ENCODE measurements around the gene PCNA. TPM values are rescaled to one million over a fixed set of nuclear protein-coding genes. Genes with fewer than 3 reads are reported as not detected.

Gene PCNA
- total and polyA plus RNA-seq, 2 of the 4 experiments (the other 2 are of a cell fraction) = 155 to 213 TPM

GRCh38 chr20:5069141-5069806 lies 50.5 kb downstream of the PCNA start:
- no peak overlapping the region for H3K56ac ChIP-seq (ENCODE audit: extremely low read depth, insufficient read depth, low read length)
- DNase-seq (no peak), ATAC-seq (ENCODE audit: low read depth) (no peak)
- intact Hi-C loops (cut with micrococcal nuclease) = no loop called here
- no peak overlapping the region for H3K14ac ChIP-seq (replicated peaks; ENCODE audit: low read depth, low read length)
- no peak overlapping the region for H2AFZ ChIP-seq (replicated peaks; ENCODE audit: low read length, poor library complexity)
- no peak overlapping the region for H3K4me3 ChIP-seq (ENCODE audit: insufficient read depth, low read depth, low read length)
- no peaks in the 10 kb centered on the region for H3K36me3 ChIP-seq (ENCODE audit: control insufficient read depth, insufficient read depth, low read length)
- H2BK5ac ChIP-seq (ENCODE audit: low read depth, low read length, poor library complexity, severe bottlenecking) = no peak overlapping the region
- ChIA-PET POLR2A (ENCODE audit: unreplicated experiment) (no interaction called here), CTCF (no interaction called here)
- in situ Hi-C loops (cut with MboI; ENCODE audit: low sequenced_read_pairs) = no loop called here
- no peak overlapping the region for H2BK120ac ChIP-seq (ENCODE audit: low read depth, low read length)
- H3K9ac ChIP-seq (ENCODE audit: low read depth, low read length) = no peak overlapping the region
- H2AK5ac ChIP-seq (ENCODE audit: low read depth, low read length) = no peak overlapping the region
- no peak overlapping the region for H3K23ac ChIP-seq (ENCODE audit: low read depth, low read length)
- no peak overlapping the region for H4K5ac ChIP-seq (ENCODE audit: low read depth, low read length)
- H4K8ac ChIP-seq (ENCODE audit: low read depth in 2 of 2, low read length in 2 of 2) = no peak overlapping the region
- no CpG with 5 or more reads among the region's 8 CpGs for WGBS, 2 experiments (ENCODE audit: extremely low coverage in 2 of 2, insufficient read length in 1 of 2)
- no peak overlapping the region for H3K18ac ChIP-seq (ENCODE audit: low read depth, low read length)
- no peak overlapping the region for H3K4me2 ChIP-seq (ENCODE audit: low read depth, low read length)
- H2BK15ac ChIP-seq (ENCODE audit: low read depth, low read length) = no peak overlapping the region
- H3K9me1 ChIP-seq (ENCODE audit: insufficient read depth, low read length) = peaks cover 11% of the 10 kb centered on the region
- H3K27me3 ChIP-seq (ENCODE audit: control insufficient read depth, insufficient read depth, low read length) = no peaks in the 10 kb centered on the region
- no TSS peak for BruUV-seq (replicated peaks)
- H3K79me1 ChIP-seq (ENCODE audit: low read depth in 1 of 2, low read length in 2 of 2) = peaks cover 0 to 9% of the 10 kb centered on the region in 2 experiments; a peak in 1 of 4 replicates
- no peaks in the 10 kb centered on the region for H4K20me1 ChIP-seq (ENCODE audit: insufficient read depth, low read length)
- H2BK20ac ChIP-seq (ENCODE audit: low read depth, low read length) = no peak overlapping the region
- dilution Hi-C loops (cut with HindIII; ENCODE audit: low sequenced_read_pairs, unreplicated experiment) = no loop called here
- H3K27ac ChIP-seq (ENCODE audit: insufficient read depth, low read length) = no peak overlapping the region
- H4K91ac ChIP-seq (ENCODE audit: insufficient read depth, low read depth, low read length) = no peak overlapping the region
- H3K4ac ChIP-seq (ENCODE audit: low read depth, low read length) = no peak overlapping the region
- H3K4me1 ChIP-seq (ENCODE audit: control insufficient read depth, insufficient read depth, low read length) = peaks cover 14% of the 10 kb centered on the region
- H3K9me3 ChIP-seq (ENCODE audit: control insufficient read depth, insufficient read depth, low read length) = no peaks in the 10 kb centered on the region
- H2AK9ac ChIP-seq (replicated peaks; ENCODE audit: low read depth, low read length, poor library complexity) = no peak overlapping the region
- no peak for TF ChIP-seq USF2 (IDR thresholded peaks at IDR 0.05; ENCODE audit: low read depth, low read length)
- TF ChIP-seq MXI1 (IDR thresholded peaks at IDR 0.05; ENCODE audit: borderline replicate concordance, low read depth, low read length) = no peak
- TF ChIP-seq, protein P1, sequence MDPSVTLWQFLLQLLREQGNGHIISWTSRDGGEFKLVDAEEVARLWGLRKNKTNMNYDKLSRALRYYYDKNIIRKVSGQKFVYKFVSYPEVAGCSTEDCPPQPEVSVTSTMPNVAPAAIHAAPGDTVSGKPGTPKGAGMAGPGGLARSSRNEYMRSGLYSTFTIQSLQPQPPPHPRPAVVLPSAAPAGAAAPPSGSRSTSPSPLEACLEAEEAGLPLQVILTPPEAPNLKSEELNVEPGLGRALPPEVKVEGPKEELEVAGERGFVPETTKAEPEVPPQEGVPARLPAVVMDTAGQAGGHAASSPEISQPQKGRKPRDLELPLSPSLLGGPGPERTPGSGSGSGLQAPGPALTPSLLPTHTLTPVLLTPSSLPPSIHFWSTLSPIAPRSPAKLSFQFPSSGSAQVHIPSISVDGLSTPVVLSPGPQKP (IDR thresholded peaks at IDR 0.05; ENCODE audit: borderline replicate concordance, low read depth, low read length) = no peak
- no peak for TF ChIP-seq RCOR1 (IDR thresholded peaks at IDR 0.05; ENCODE audit: insufficient replicate concordance, low read length)
- no peak for TF ChIP-seq SMC3 (IDR thresholded peaks at IDR 0.05; ENCODE audit: low read depth, low read length)
- no peak for TF ChIP-seq CEBPB (IDR thresholded peaks at IDR 0.05; ENCODE audit: low read depth, low read length)
- no peak for TF ChIP-seq RFX5 (IDR thresholded peaks at IDR 0.05; ENCODE audit: low read depth, low read length)
- no peak for TF ChIP-seq MAZ (IDR thresholded peaks at IDR 0.05; ENCODE audit: borderline replicate concordance, low read depth, low read length)
